Measurements from ENCODE around the gene MIPOL1. TPM values are rescaled to one million over a fixed set of nuclear protein-coding genes. Genes with fewer than 3 reads are reported as not detected.

The MIPOL1 gene
- total and polyA plus RNA-seq, 2 of the 13 experiments (the other 11 are each of a cell fraction or from before 2014, with no cell fraction given): 8.6 to 34.2 TPM

DNA sequence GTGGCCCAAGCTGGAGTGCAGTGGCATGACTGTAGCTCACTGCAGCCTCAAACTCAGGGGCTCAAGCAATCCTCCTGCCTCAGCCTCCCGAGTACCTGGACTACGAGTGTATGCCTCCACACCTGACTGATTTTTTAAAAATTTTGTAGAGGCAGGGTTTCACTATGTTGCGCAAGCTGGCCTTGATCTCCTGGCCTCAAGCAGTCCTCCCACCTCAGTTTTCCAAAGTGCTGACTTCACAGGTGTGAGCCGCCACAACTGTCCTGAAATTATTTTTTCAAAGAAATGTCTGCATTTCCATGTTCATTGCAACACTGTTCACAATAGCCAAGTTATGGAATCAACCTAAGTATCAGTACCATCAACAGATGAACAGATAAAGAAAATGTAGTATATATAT, 285.9 kb downstream of the MIPOL1 start (continued):
- TF ChIP-seq, protein P1, sequence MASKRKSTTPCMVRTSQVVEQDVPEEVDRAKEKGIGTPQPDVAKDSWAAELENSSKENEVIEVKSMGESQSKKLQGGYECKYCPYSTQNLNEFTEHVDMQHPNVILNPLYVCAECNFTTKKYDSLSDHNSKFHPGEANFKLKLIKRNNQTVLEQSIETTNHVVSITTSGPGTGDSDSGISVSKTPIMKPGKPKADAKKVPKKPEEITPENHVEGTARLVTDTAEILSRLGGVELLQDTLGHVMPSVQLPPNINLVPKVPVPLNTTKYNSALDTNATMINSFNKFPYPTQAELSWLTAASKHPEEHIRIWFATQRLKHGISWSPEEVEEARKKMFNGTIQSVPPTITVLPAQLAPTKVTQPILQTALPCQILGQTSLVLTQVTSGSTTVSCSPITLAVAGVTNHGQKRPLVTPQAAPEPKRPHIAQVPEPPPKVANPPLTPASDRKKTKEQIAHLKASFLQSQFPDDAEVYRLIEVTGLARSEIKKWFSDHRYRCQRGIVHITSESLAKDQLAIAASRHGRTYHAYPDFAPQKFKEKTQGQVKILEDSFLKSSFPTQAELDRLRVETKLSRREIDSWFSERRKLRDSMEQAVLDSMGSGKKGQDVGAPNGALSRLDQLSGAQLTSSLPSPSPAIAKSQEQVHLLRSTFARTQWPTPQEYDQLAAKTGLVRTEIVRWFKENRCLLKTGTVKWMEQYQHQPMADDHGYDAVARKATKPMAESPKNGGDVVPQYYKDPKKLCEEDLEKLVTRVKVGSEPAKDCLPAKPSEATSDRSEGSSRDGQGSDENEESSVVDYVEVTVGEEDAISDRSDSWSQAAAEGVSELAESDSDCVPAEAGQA (IDR thresholded peaks at IDR 0.05; ENCODE audit: low read depth): no peak
- TF ChIP-seq, protein P1 (CRISPR knock-in tag; IDR thresholded peaks at IDR 0.05; ENCODE audit: borderline replicate concordance): no peak
- TF ChIP-seq, protein P2, sequence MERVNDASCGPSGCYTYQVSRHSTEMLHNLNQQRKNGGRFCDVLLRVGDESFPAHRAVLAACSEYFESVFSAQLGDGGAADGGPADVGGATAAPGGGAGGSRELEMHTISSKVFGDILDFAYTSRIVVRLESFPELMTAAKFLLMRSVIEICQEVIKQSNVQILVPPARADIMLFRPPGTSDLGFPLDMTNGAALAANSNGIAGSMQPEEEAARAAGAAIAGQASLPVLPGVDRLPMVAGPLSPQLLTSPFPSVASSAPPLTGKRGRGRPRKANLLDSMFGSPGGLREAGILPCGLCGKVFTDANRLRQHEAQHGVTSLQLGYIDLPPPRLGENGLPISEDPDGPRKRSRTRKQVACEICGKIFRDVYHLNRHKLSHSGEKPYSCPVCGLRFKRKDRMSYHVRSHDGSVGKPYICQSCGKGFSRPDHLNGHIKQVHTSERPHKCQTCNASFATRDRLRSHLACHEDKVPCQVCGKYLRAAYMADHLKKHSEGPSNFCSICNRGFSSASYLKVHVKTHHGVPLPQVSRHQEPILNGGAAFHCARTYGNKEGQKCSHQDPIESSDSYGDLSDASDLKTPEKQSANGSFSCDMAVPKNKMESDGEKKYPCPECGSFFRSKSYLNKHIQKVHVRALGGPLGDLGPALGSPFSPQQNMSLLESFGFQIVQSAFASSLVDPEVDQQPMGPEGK (CRISPR knock-in tag; IDR thresholded peaks at IDR 0.05): no peak
- TF ChIP-seq SMAD1 (CRISPR knock-in tag; IDR thresholded peaks at IDR 0.05; ENCODE audit: borderline replicate concordance, low read depth) (no peak), SP5 (CRISPR knock-in tag; IDR thresholded peaks at IDR 0.05; ENCODE audit: borderline replicate concordance, low read depth) (no peak), HMG20B (CRISPR knock-in tag; conservative IDR thresholded peaks at IDR 0.05) (no peak), MAZ (IDR thresholded peaks at IDR 0.05; ENCODE audit: borderline replicate concordance, low read depth, low read length) (no peak), MAZ (CRISPR knock-in tag; IDR thresholded peaks at IDR 0.05; ENCODE audit: low read depth) (no peak), RARG (CRISPR knock-in tag; IDR thresholded peaks at IDR 0.05; ENCODE audit: low read depth) (no peak), SATB2 (CRISPR knock-in tag; IDR thresholded peaks at IDR 0.05) (0 out of 2 replicates have a peak, but pooled peaks have one; percentile 35), FLYWCH1 (CRISPR knock-in tag; IDR thresholded peaks at IDR 0.05) (no peak), ZNF382 (CRISPR knock-in tag; IDR thresholded peaks at IDR 0.05; ENCODE audit: borderline replicate concordance) (no peak), PITX1 (CRISPR knock-in tag; IDR thresholded peaks at IDR 0.05) (no peak), ZNF839 (CRISPR knock-in tag; IDR thresholded peaks at IDR 0.05; ENCODE audit: borderline replicate concordance) (no peak), ZNF781 (CRISPR knock-in tag; IDR thresholded peaks at IDR 0.05; ENCODE audit: borderline replicate concordance, not compliant biosample characterization) (no peak), SSRP1 (CRISPR knock-in tag; IDR thresholded peaks at IDR 0.05) (no peak), ZNF598 (CRISPR knock-in tag; IDR thresholded peaks at IDR 0.05; ENCODE audit: borderline replicate concordance) (no peak)
- TF ChIP-seq, protein P3, sequence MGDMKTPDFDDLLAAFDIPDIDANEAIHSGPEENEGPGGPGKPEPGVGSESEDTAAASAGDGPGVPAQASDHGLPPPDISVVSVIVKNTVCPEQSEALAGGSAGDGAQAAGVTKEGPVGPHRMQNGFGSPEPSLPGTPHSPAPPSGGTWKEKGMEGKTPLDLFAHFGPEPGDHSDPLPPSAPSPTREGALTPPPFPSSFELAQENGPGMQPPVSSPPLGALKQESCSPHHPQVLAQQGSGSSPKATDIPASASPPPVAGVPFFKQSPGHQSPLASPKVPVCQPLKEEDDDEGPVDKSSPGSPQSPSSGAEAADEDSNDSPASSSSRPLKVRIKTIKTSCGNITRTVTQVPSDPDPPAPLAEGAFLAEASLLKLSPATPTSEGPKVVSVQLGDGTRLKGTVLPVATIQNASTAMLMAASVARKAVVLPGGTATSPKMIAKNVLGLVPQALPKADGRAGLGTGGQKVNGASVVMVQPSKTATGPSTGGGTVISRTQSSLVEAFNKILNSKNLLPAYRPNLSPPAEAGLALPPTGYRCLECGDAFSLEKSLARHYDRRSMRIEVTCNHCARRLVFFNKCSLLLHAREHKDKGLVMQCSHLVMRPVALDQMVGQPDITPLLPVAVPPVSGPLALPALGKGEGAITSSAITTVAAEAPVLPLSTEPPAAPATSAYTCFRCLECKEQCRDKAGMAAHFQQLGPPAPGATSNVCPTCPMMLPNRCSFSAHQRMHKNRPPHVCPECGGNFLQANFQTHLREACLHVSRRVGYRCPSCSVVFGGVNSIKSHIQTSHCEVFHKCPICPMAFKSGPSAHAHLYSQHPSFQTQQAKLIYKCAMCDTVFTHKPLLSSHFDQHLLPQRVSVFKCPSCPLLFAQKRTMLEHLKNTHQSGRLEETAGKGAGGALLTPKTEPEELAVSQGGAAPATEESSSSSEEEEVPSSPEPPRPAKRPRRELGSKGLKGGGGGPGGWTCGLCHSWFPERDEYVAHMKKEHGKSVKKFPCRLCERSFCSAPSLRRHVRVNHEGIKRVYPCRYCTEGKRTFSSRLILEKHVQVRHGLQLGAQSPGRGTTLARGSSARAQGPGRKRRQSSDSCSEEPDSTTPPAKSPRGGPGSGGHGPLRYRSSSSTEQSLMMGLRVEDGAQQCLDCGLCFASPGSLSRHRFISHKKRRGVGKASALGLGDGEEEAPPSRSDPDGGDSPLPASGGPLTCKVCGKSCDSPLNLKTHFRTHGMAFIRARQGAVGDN (CRISPR knock-in tag; IDR thresholded peaks at IDR 0.05): no peak
